ENCODE results near the gene BAX.
A peak's percentile ranks its signal among the peaks of the same experiment; 100 is the strongest.

The BAX gene

DNA sequence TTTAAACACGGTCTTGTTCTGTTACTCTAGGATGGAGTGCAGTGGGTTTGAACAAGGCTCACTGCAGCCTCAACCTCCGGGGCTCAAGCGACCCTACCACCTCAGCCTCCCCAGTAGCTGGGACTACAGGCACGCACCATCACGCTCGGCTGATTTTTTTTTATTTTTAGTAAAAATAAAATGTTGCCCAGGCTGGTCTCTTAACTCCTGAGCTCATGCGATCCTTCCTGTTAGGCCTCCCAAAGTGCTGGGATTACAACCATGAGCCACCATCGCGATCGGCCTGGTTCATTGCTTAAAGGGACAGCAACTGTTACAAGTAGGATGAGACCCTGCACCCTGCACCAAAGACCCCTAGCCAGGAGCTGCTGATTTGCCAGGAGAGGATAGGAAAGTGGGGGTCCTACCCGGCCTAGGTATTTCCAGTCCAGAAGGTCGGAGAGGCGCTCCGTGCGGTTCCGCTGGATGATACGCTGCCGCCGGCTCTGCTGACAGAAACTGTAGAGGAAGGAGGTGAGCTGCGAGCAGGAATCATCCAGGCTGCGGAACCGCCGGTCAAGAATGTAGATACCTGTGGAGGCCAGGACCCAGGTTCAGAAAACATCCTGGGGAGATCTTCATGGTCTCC is 15.6 kb downstream of the BAX start:
- TF ChIP-seq, protein P1, sequence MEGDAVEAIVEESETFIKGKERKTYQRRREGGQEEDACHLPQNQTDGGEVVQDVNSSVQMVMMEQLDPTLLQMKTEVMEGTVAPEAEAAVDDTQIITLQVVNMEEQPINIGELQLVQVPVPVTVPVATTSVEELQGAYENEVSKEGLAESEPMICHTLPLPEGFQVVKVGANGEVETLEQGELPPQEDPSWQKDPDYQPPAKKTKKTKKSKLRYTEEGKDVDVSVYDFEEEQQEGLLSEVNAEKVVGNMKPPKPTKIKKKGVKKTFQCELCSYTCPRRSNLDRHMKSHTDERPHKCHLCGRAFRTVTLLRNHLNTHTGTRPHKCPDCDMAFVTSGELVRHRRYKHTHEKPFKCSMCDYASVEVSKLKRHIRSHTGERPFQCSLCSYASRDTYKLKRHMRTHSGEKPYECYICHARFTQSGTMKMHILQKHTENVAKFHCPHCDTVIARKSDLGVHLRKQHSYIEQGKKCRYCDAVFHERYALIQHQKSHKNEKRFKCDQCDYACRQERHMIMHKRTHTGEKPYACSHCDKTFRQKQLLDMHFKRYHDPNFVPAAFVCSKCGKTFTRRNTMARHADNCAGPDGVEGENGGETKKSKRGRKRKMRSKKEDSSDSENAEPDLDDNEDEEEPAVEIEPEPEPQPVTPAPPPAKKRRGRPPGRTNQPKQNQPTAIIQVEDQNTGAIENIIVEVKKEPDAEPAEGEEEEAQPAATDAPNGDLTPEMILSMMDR (IDR thresholded peaks at IDR 0.05; ENCODE audit: low read depth, low read length, missing control alignments), result no peak
- no peak overlapping the region for H3K4me3 ChIP-seq (ENCODE audit: low read depth, low read length)
- in situ Hi-C loops (cut with HindIII; ENCODE audit: low pct_ligation_motif_present, low sequenced_read_pairs), result no loop called here
- peaks cover 67% of the 10 kb centered on the region for H3K36me3 ChIP-seq (replicated peaks)
- no peak overlapping the region for H3K27ac ChIP-seq
- H3K27me3 ChIP-seq (replicated peaks), result no peaks in the 10 kb centered on the region
- DNase-seq, result no peak

DNA sequence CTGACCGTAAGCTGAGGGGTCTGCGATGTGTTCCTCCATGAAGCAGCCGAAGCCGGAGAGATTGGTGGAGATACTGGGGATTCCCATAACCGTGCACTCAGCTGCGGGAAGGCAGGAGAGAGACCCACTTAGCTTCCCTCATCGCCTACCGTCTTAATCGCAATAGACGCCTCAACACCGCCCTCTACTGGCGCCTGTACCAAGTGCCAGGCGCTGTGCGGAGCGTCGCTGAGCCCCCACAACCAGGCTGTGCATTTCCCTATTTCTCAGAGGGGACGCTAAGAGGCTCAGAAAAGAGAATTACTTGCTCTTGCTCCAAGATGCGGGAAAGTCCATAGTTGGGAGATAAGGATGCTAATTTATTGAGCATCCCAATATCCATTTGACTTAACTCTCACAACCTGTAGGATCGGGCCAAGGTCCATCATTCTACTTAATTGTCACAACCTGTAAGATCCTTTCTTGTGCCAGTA is 16.3 kb downstream of the BAX start:
- TF ChIP-seq, protein P1 (IDR thresholded peaks at IDR 0.05; ENCODE audit: low read depth, low read length, missing control alignments), result peak; percentile 97
- H3K36me3 ChIP-seq (replicated peaks), result peaks cover 60% of the 10 kb centered on the region
- DNase-seq, result peak; percentile 62
- in situ Hi-C loops (cut with HindIII; ENCODE audit: low pct_ligation_motif_present, low sequenced_read_pairs), result no loop called here
- H3K4me3 ChIP-seq (ENCODE audit: low read depth, low read length), result no peak overlapping the region
- H3K27me3 ChIP-seq (replicated peaks), result no peaks in the 10 kb centered on the region
- no peak overlapping the region for H3K27ac ChIP-seq

DNA sequence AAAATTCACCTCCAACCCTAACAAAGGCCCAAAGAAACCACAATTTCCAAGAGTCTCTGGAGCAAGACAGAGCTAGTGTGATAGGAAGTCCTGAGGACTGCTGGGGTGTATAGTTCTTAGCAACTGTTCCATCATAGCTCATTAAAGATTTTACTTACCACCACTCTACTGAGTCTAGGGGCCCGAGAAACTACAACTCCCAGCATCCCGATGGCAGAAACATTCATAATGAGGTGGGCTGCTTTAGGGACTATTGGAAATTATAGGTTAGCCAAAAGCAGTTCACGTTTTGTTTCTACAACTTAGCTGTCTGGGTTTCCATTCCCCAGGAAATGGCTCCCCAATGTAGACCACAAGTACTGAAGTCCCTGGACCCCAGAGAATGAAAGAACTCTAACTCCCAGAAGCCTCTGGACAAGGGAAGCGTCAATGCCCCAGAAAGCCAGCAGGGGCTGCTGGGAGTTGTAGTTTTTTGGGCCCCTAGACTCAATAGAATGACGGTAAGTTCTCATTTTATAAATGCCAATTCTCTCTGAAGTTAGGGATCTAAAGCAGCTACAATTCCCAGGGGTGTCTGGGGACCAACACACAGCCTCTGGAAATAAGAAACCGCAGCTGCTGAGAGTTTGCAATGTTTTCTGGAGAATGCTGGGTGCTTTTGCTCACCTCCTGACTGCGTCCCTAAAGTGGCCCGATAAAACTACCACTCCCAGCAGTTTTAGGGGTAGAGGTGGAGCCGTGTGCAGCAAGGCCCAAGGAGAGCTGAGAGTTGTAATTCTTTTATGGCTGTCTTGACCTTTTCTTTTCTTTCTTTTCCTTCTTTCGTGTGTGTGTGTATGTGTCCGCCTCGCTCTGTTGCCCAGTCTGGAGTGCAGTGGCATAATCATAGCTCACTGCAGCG is 21.5 kb downstream of the BAX start:
- DNase-seq, result no peak
- in situ Hi-C loops (cut with HindIII; ENCODE audit: low pct_ligation_motif_present, low sequenced_read_pairs), result no loop called here
- no peak overlapping the region for H3K4me3 ChIP-seq (ENCODE audit: low read depth, low read length)
- TF ChIP-seq, protein P1 (IDR thresholded peaks at IDR 0.05; ENCODE audit: low read depth, low read length, missing control alignments), result peak; percentile 20
- peaks cover 25% of the 10 kb centered on the region for H3K36me3 ChIP-seq (replicated peaks)
- no peak overlapping the region for H3K27ac ChIP-seq
- H3K27me3 ChIP-seq (replicated peaks), result no peaks in the 10 kb centered on the region

DNA sequence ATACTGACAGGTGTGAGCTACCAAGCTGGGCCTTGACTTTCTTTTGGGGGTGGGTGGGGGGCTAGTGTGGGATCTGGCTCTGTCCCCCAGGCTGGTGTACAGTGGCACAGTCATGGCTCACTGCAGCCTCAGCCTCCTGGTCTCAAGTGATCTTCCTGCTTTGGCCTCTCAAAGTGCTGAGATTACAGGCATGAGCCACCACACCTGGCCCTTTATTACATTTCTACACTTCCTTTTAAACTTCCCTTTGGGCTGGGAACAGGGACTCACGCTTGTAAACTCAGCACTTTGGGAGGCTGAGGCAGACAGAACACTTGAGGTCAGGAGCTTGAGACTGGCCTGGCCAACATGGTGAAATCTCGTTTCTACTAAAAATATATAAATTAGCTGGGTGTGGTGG is 22.4 kb downstream of the BAX start:
- Histone ChIP-seq H3K27me3 (replicated peaks) (no peaks in the 10 kb centered on the region), H3K27ac (no peak overlapping the region), H3K36me3 (replicated peaks) (peaks cover 29% of the 10 kb centered on the region), H3K4me3 (ENCODE audit: low read depth, low read length) (no peak overlapping the region)
- in situ Hi-C loops (cut with HindIII; ENCODE audit: low pct_ligation_motif_present, low sequenced_read_pairs), result no loop called here
- TF ChIP-seq, protein P1 (IDR thresholded peaks at IDR 0.05; ENCODE audit: low read depth, low read length, missing control alignments), result no peak
- no peak for DNase-seq

DNA sequence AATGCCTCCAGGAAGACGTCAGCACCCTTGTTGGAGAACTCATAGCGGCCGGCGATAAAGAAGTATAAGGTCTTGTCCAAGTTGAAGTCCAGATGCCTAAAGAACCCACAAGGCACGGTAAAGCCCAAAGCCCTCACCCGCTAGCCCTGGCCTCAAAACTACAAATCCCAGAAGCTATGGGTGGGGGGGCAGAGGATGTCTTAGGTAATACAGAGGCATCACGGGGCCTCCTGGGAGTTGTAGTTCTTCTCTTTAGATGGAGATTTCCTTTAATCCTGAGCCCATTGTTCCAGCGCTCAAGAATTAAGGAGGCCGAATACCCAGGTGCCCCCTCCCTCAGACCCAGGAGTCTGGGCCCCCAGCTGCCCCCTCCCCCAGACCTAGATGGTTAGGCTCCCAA is 27.6 kb downstream of the BAX start:
- DNase-seq, result no peak
- TF ChIP-seq, protein P1 (IDR thresholded peaks at IDR 0.05; ENCODE audit: low read depth, low read length, missing control alignments), result no peak
- H3K4me3 ChIP-seq (ENCODE audit: low read depth, low read length), result no peak overlapping the region

More for the DNA sequence above, 27.6 kb downstream of the BAX start:
- Histone ChIP-seq H3K27me3 (replicated peaks) (no peaks in the 10 kb centered on the region), H3K36me3 (replicated peaks) (peaks cover 51% of the 10 kb centered on the region), H3K27ac (no peak overlapping the region)
- in situ Hi-C loops (cut with HindIII; ENCODE audit: low pct_ligation_motif_present, low sequenced_read_pairs), result no loop called here

Measured in brain microvascular endothelial cell (primary cell).